Non-pigmented ciliary epithelial cell (primary cell): ENCODE data around the gene AMPD1.
A peak's percentile ranks its signal among the peaks of the same experiment; 100 is the strongest.

Source experiments
- DNase-seq: peaks from one replicate; pipeline ENCODE4 v3.0.0-alpha.2; 2010; ENCODE audit warnings: low read depth

The AMPD1 gene

GRCh38 chr1:114696810-114697209 is 1.5 kb upstream of the AMPD1 start:
- no peak for DNase-seq

- DNase-seq = no peak
Observed at GRCh38 chr1:114694540-114695310, 621 bp downstream of the AMPD1 start.

- DNase-seq = no peak
Observed at GRCh38 chr1:114692947-114693346, 2.4 kb downstream of the AMPD1 start.

GRCh38 chr1:114691061-114691460 is 4.3 kb downstream of the AMPD1 start:
- no peak for DNase-seq

GRCh38 chr1:114690148-114690547 is 5.2 kb downstream of the AMPD1 start:
- no peak for DNase-seq

- DNase-seq = no peak
Observed at GRCh38 chr1:114688526-114688925, 6.8 kb downstream of the AMPD1 start.

GRCh38 chr1:114685851-114686250 is 9.5 kb downstream of the AMPD1 start:
- no peak for DNase-seq

- DNase-seq = no peak
Observed at GRCh38 chr1:114677691-114678090, 17.7 kb downstream of the AMPD1 start.

GRCh38 chr1:114676115-114676514 is 19.2 kb downstream of the AMPD1 start:
- no peak for DNase-seq

- DNase-seq = no peak
Observed at GRCh38 chr1:114671939-114672275, 23.4 kb downstream of the AMPD1 start.

GRCh38 chr1:114671011-114671938 is 24.1 kb downstream of the AMPD1 start:
- DNase-seq = no peak

- peak; percentile 42 for DNase-seq
Observed at GRCh38 chr1:114670083-114671010, 25.0 kb downstream of the AMPD1 start.

GRCh38 chr1:114669562-114670082 is 25.7 kb downstream of the AMPD1 start, which contains the start of gene DENND2C:
TSS of gene DENND2C (minus strand) at chr1:114670049. CDS start at chr1:114625984, 44,065 bp downstream.
- no peak for DNase-seq

- no peak for DNase-seq
Observed at GRCh38 chr1:114668784-114669561, 26.4 kb downstream of the AMPD1 start.

GRCh38 chr1:114668373-114668772 is 27.0 kb downstream of the AMPD1 start:
- DNase-seq = no peak

- no peak for DNase-seq
Observed at GRCh38 chr1:114666954-114667353, 28.4 kb downstream of the AMPD1 start.

GRCh38 chr1:114660238-114660637 is 35.1 kb downstream of the AMPD1 start:
- no peak for DNase-seq

- no peak for DNase-seq
Observed at GRCh38 chr1:114651893-114652292, 43.5 kb downstream of the AMPD1 start.

GRCh38 chr1:114648503-114648902 is 46.8 kb downstream of the AMPD1 start:
- no peak for DNase-seq

- no peak for DNase-seq
Observed at GRCh38 chr1:114641377-114641776, 54.0 kb downstream of the AMPD1 start.

GRCh38 chr1:114638910-114639309 is 56.4 kb downstream of the AMPD1 start:
- DNase-seq = no peak
